OCI-LY7 (cell line): ENCODE results near the gene CAPRIN1.

Experiments used
- EZH2phosphoT487 ChIP-seq: fragments of 200-600 bp; sonication (generic); IDR thresholded peaks from 2 replicates; pipeline ENCODE4 v1.6.1; 2018; ENCODE audit warnings: low read depth, borderline replicate concordance, mild to moderate bottlenecking, mixed run types, antibody characterized with exemption, low read length, moderate library complexity, mixed read lengths
- TF ChIP-seq, protein P1 (sequence below): fragments of 200-600 bp; sonication (generic); conservative IDR thresholded peaks from 2 replicates; pipeline ENCODE4 v1.5.1; 2014; ENCODE audit warnings: mild to moderate bottlenecking, antibody characterized with exemption, low read length, moderate library complexity, mixed read lengths

DNA sequence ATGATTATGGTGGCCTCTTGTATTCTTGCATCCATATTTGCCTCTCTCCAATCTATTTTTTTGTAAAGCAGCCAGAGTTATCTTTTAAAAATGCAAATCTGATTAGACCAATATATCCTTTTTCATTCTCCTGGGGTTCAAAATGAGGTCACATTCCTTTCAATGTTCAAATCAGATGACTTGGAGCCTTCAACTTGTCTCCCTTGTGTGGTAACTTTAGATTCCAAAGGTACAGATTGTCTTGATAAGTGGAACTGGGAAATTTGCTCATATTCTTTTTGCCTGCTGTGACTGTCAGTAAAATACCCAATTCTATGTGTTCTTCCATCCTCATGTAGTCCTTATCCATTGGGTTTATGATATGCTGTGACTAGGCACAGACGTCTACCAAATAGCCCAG is 15.1 kb upstream of the CAPRIN1 start:
- TF ChIP-seq, protein P1, sequence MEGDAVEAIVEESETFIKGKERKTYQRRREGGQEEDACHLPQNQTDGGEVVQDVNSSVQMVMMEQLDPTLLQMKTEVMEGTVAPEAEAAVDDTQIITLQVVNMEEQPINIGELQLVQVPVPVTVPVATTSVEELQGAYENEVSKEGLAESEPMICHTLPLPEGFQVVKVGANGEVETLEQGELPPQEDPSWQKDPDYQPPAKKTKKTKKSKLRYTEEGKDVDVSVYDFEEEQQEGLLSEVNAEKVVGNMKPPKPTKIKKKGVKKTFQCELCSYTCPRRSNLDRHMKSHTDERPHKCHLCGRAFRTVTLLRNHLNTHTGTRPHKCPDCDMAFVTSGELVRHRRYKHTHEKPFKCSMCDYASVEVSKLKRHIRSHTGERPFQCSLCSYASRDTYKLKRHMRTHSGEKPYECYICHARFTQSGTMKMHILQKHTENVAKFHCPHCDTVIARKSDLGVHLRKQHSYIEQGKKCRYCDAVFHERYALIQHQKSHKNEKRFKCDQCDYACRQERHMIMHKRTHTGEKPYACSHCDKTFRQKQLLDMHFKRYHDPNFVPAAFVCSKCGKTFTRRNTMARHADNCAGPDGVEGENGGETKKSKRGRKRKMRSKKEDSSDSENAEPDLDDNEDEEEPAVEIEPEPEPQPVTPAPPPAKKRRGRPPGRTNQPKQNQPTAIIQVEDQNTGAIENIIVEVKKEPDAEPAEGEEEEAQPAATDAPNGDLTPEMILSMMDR: no peak
- no peak for TF ChIP-seq EZH2phosphoT487
